CD4-positive, alpha-beta memory T cell (primary cell): Measurements from ENCODE around the gene EPS8L3. TPM values are rescaled to one million over a fixed set of nuclear protein-coding genes. Genes with fewer than 3 reads are reported as not detected.
"Not testable (repeated sequence)": the region's sequence is repeated elsewhere in the genome, so short reads cannot be mapped to it uniquely, and the experiment has no call there.

ENCODE experiments used
- CTCF ChIA-PET: fragments of 350-600 bp; sonication (Branson Sonifier 250); formaldehyde crosslinking; loops from one replicate; lab custom pipeline; 2021; ENCODE audit warnings: inconsistent platforms; ENCODE audit not compliant: partially characterized antibody; lab: Charles Lee
- POLR2A ChIA-PET: fragments of 350-600 bp; sonication (Branson Sonifier 250); formaldehyde crosslinking; loops from one replicate; lab custom pipeline; 2021; ENCODE audit not compliant: partially characterized antibody; lab: Charles Lee
- DNase-seq, 5 donors: peaks; one replicate each; pipeline versions ENCODE4 v3.0.0 to v3.0.0-alpha.2; 2020 to 2022; ENCODE audit warnings: mixed read lengths in 1 of 5
- H3K27ac ChIP-seq: one replicate; pipeline ENCODE4 v1.7.0; 2013; ENCODE audit warnings: low read depth, low read length
- H3K27me3 ChIP-seq: 2 replicates; pipeline ENCODE4 v1.7.0; 2013; ENCODE audit warnings: mild to moderate bottlenecking, low read length, moderate library complexity; ENCODE audit not compliant: insufficient read depth
- H3K36me3 ChIP-seq: 2 replicates; pipeline ENCODE4 v1.7.0; 2013; ENCODE audit warnings: mild to moderate bottlenecking, low read length, moderate library complexity; ENCODE audit not compliant: insufficient read depth
- H3K4me1 ChIP-seq: 2 replicates; pipeline ENCODE4 v1.7.0; 2013; ENCODE audit warnings: mild to moderate bottlenecking, low read length, moderate library complexity; ENCODE audit not compliant: insufficient read depth
- H3K4me3 ChIP-seq, 2 donors: one replicate each; pipeline ENCODE4 v1.7.0; 2013; ENCODE audit warnings: low read length in 2 of 2, mild to moderate bottlenecking in 1 of 2
- H3K9me3 ChIP-seq, 2 donors: one replicate each; pipeline ENCODE4 v1.7.0; 2013; ENCODE audit warnings: low read length in 2 of 2, control low read depth in 1 of 2; ENCODE audit not compliant: control insufficient read depth in 1 of 2
- H3K27ac Mint-ChIP-seq, 7 donors: one replicate each; pipeline ENCODE4 v1.8.0; 2020 to 2021; ENCODE audit warnings: mixed read lengths in 7 of 7, mild to moderate bottlenecking in 6 of 7, inconsistent platforms in 3 of 7, moderate library complexity in 3 of 7
- H3K27me3 Mint-ChIP-seq, 2 donors: one replicate each; pipeline ENCODE4 v1.8.0; 2020 to 2021; ENCODE audit warnings: mixed read lengths in 2 of 2
- H3K36me3 Mint-ChIP-seq, 2 donors: one replicate each; pipeline ENCODE4 v1.8.0; 2020 to 2021; ENCODE audit warnings: mixed read lengths in 2 of 2, inconsistent platforms in 1 of 2, mild to moderate bottlenecking in 1 of 2
- H3K4me1 Mint-ChIP-seq, 4 donors: one replicate each; pipeline ENCODE4 v1.8.0; 2020 to 2021; ENCODE audit warnings: mixed read lengths in 4 of 4, mild to moderate bottlenecking in 1 of 4
- H3K4me3 Mint-ChIP-seq, 8 donors: one replicate each; pipeline ENCODE4 v1.8.0; 2020 to 2021; ENCODE audit warnings: mixed read lengths in 8 of 8, mild to moderate bottlenecking in 7 of 8, moderate library complexity in 6 of 8, inconsistent platforms in 3 of 8
- H3K9me3 Mint-ChIP-seq, 8 donors: one replicate each; pipeline ENCODE4 v1.8.0; 2020 to 2021; ENCODE audit warnings: mixed read lengths in 8 of 8, mild to moderate bottlenecking in 5 of 8, inconsistent platforms in 3 of 8, moderate library complexity in 1 of 8
- intact Hi-C: fragments of 100-400 bp; cut with micrococcal nuclease; formaldehyde crosslinking; loops from one replicate; pipeline ENCODE4 v1.15.1; 2023
- polyA plus RNA-seq, 2 donors: library from polyadenylated mRNA; unstranded; fragments of 300-500 nt; fragmentation: Illumina TruSeq; gene quantifications; one replicate each; pipeline ENCODE4 v1.2.3, GENCODE V29; 2021
- total RNA-seq, 2 experiments: library from RNA; stranded (reverse); gene quantifications; one replicate each; pipeline ENCODE4 v1.2.3, GENCODE V29; 2021

The EPS8L3 gene
- total and polyA plus RNA-seq, 4 experiments from 2014 or later = not detected

DNA sequence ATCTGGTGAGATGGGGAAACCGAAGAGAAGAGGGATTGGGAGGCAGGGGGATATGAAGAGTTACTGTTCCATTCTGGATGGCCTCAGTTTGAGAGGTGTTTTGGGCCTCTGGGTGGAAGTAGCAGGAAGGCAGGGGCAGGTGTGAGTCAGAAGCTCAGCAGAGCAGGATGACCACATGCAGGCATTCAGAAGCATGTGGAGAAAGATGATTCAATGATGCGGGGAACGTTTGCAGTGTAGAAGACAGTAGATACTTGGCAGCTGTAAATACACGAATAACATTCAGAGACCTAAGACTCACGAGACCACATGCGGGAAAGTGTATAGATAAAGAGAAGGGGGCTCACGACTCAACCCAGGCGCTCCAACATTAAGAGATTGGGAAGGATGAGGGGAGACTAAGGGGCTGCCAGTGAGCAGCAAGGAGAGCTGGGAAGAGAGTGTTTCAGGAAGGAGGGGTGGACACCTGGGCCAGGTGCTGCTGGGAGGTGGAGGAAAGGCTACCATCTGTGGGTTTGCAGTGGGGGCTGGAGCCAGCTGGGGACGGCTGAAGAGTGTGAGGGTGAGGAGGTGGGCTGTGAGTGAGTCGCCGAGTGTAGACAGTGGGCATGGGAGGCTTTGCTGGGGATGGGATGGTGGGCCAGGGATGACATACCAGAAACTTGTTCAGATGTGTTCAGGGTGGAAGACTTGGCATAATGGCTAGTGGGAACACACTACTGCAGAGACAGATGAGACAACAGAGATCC lies 5.8 kb upstream of the EPS8L3 start:
- CTCF ChIA-PET = interaction anchor here (17.7 to 27.8 kb wide), 2 partner anchors 126 to 212 kb away, joined by 394 to 864 read pairs; partner anchors contain the start of gene AHCYL1

DNA sequence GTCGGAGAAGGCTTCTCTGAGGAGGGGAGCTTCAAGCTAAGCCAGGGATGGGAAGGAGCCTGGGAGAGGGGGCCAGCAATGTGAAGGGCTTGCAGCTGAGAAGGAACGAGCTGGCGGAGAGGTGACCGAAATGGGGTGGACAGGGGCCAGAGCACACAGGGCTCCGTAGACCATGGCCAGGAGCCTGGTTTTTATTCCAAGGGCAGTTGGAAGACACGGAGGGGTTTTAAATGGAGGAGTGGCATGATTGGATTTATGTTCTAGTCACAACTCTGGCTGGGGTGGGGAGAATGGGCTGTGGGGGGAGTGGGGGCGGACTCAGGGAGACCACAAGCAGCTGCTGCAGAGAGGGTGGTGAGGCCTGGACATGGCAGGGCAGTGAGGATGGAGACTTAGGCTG lies 5.1 kb upstream of the EPS8L3 start:
- Mint-ChIP-seq H3K4me1 (peaks cover 3 to 8% (median 4%) of the 10 kb centered on the region in 4 donors), H3K9me3 (no peaks in the 10 kb centered on the region), H3K27ac (peak overlapping the region in 1 of 7 donors; percentile 47), H3K27me3 (peaks cover 0 to 3% of the 10 kb centered on the region in 2 donors), H3K36me3 (no peaks in the 10 kb centered on the region), H3K4me3 (no peak overlapping the region)
- Histone ChIP-seq H3K4me1 (no peaks in the 10 kb centered on the region), H3K9me3 (no peaks in the 10 kb centered on the region), H3K4me3 (no peak overlapping the region), H3K36me3 (no peaks in the 10 kb centered on the region), H3K27ac (no peak overlapping the region), H3K27me3 (no peaks in the 10 kb centered on the region)
- POLR2A ChIA-PET = no interaction called here
- intact Hi-C loops = no loop called here
- DNase-seq = no peak
- CTCF ChIA-PET = interaction anchor here (1.5 to 27.8 kb wide), 3 partner anchors 8 to 213 kb away, joined by 4 to 864 read pairs (median 394); partner anchors contain the start of gene AHCYL1

More for the DNA sequence above, 5.8 kb upstream of the EPS8L3 start:
- no peak overlapping the region for H3K4me3 Mint-ChIP-seq
- peaks cover 3 to 9% (median 4%) of the 10 kb centered on the region in 4 donors for H3K4me1 Mint-ChIP-seq
- Histone ChIP-seq H3K27me3 (no peaks in the 10 kb centered on the region), H3K27ac (no peak overlapping the region), H3K36me3 (no peaks in the 10 kb centered on the region), H3K9me3 (no peaks in the 10 kb centered on the region), H3K4me1 (no peaks in the 10 kb centered on the region), H3K4me3 (no peak overlapping the region)
- POLR2A ChIA-PET = interaction anchor here (1.2 kb wide), 1 partner anchor 215 kb away, joined by 3 read pairs; the partner anchor contains the start of gene AHCYL1
- peaks cover 0 to 3% of the 10 kb centered on the region in 2 donors for H3K27me3 Mint-ChIP-seq
- no peaks in the 10 kb centered on the region for H3K9me3 Mint-ChIP-seq
- no peak for DNase-seq
- no peak overlapping the region for H3K27ac Mint-ChIP-seq
- H3K36me3 Mint-ChIP-seq = no peaks in the 10 kb centered on the region
- intact Hi-C loops = no loop called here

GRCh38 chr1:109768335-109768650 lies 4.6 kb upstream of the EPS8L3 start:
- no peak overlapping the region for H3K4me3 ChIP-seq
- no peaks in the 10 kb centered on the region for H3K9me3 ChIP-seq
- no peak overlapping the region for H3K27ac ChIP-seq
- no peaks in the 10 kb centered on the region for H3K36me3 ChIP-seq
- no peak overlapping the region for H3K4me3 Mint-ChIP-seq
- H3K9me3 Mint-ChIP-seq = no peaks in the 10 kb centered on the region
- no peak overlapping the region for H3K27ac Mint-ChIP-seq
- peaks cover 0 to 4% (median 0%) of the 10 kb centered on the region in 4 donors for H3K4me1 Mint-ChIP-seq
- ChIA-PET CTCF (interaction anchor here (1.5 to 27.8 kb wide), 3 partner anchors 9 to 214 kb away, joined by 4 to 864 read pairs (median 394); partner anchors contain the start of gene AHCYL1), POLR2A (no interaction called here)
- no peaks in the 10 kb centered on the region for H3K36me3 Mint-ChIP-seq
- no peaks in the 10 kb centered on the region for H3K27me3 ChIP-seq
- intact Hi-C loops = no loop called here
- no peaks in the 10 kb centered on the region for H3K4me1 ChIP-seq
- DNase-seq = no peak
- no peaks in the 10 kb centered on the region for H3K27me3 Mint-ChIP-seq

GRCh38 chr1:109767637-109768334 lies 4.1 kb upstream of the EPS8L3 start:
- intact Hi-C loops = no loop called here
- Histone ChIP-seq H3K4me3 (no peak overlapping the region), H3K9me3 (no peaks in the 10 kb centered on the region), H3K27ac (no peak overlapping the region), H3K36me3 (no peaks in the 10 kb centered on the region), H3K4me1 (no peaks in the 10 kb centered on the region), H3K27me3 (no peaks in the 10 kb centered on the region)
- H3K4me1 Mint-ChIP-seq = peaks cover 0 to 4% (median 0%) of the 10 kb centered on the region in 4 donors
- no peaks in the 10 kb centered on the region for H3K36me3 Mint-ChIP-seq
- H3K4me3 Mint-ChIP-seq = no peak overlapping the region
- H3K27me3 Mint-ChIP-seq = no peaks in the 10 kb centered on the region
- no peaks in the 10 kb centered on the region for H3K9me3 Mint-ChIP-seq
- DNase-seq = no peak
- CTCF ChIA-PET = interaction anchor here (1.5 to 27.8 kb wide), 3 partner anchors 9 to 214 kb away, joined by 4 to 864 read pairs (median 394); partner anchors contain the start of gene AHCYL1
- no peak overlapping the region for H3K27ac Mint-ChIP-seq
- POLR2A ChIA-PET = no interaction called here

DNA sequence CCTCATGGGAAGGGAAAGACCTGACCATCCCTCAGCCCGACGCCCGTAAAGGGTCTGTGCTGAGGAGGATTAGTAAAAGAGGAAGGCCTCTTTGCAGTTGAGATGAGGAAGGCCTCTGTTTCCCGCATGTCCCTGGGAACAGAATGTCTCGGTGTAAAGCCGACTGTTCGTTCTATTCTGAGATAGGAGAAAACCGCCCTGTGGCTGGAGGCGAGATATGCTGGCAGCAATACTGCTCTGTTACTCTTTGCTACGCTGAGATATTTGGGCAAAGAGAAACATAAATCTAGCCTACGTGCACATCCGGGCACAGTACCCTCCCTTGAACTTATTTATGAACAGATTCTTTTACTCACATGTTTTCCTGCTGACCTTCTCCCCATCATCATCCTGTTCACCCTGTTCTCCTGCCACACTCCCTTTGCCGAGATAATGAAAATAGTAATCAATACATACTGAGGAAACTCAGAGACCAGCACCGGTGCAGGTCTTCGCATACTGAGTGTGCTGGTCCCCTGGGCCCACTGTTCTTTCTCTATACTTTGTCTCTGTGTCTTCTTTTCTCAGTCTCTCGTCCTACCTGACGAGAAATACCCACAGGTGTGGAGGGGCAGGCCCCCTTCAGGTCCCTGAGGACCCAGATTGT lies 3.4 kb upstream of the EPS8L3 start:
- H3K27ac Mint-ChIP-seq, DNase-seq, H3K36me3 Mint-ChIP-seq, H3K27me3 Mint-ChIP-seq, H3K9me3 Mint-ChIP-seq, intact Hi-C loops, H3K9me3 ChIP-seq, CTCF ChIA-PET, H3K4me3 ChIP-seq, H3K4me3 Mint-ChIP-seq, H3K4me1 ChIP-seq, H3K27me3 ChIP-seq, H3K36me3 ChIP-seq, POLR2A ChIA-PET, H3K27ac ChIP-seq, H3K4me1 Mint-ChIP-seq: not testable (repeated sequence)

- Mint-ChIP-seq H3K27ac (no peak overlapping the region), H3K27me3 (no peaks in the 10 kb centered on the region), H3K4me3 (no peak overlapping the region), H3K4me1 (no peaks in the 10 kb centered on the region), H3K36me3 (no peaks in the 10 kb centered on the region), H3K9me3 (no peaks in the 10 kb centered on the region)
- DNase-seq = no peak
- intact Hi-C loops = no loop called here
- ChIA-PET POLR2A (no interaction called here), CTCF (interaction anchor here (1.2 kb wide), 1 partner anchor 8 kb away, joined by 4 read pairs; no protein-coding TSS in a partner anchor)
- H3K27me3 ChIP-seq = no peaks in the 10 kb centered on the region
- H3K9me3 ChIP-seq = no peaks in the 10 kb centered on the region
- H3K36me3 ChIP-seq = no peaks in the 10 kb centered on the region
- H3K27ac ChIP-seq = no peak overlapping the region
- no peaks in the 10 kb centered on the region for H3K4me1 ChIP-seq
- no peak overlapping the region for H3K4me3 ChIP-seq
Measured at GRCh38 chr1:109765896-109766615, 2.3 kb upstream of the EPS8L3 start.
